GM18867 (cell line): Measurements from ENCODE around the gene AGBL1.

Experiments used
- ATAC-seq: cut with Tn5 transposase; IDR thresholded peaks from one replicate; pipeline ENCODE4 v1.9.1; 2021; ENCODE audit warnings: mild to moderate bottlenecking, moderate library complexity; ENCODE audit not compliant: unreplicated experiment

The AGBL1 gene

GRCh38 chr15:86677278-86677677 is 597.6 kb downstream of the AGBL1 start:
- no peak for ATAC-seq

GRCh38 chr15:86685263-86685662 is 605.6 kb downstream of the AGBL1 start:
- no peak for ATAC-seq

- ATAC-seq, result no peak
Observed at GRCh38 chr15:86689006-86689405, 609.3 kb downstream of the AGBL1 start.

DNA sequence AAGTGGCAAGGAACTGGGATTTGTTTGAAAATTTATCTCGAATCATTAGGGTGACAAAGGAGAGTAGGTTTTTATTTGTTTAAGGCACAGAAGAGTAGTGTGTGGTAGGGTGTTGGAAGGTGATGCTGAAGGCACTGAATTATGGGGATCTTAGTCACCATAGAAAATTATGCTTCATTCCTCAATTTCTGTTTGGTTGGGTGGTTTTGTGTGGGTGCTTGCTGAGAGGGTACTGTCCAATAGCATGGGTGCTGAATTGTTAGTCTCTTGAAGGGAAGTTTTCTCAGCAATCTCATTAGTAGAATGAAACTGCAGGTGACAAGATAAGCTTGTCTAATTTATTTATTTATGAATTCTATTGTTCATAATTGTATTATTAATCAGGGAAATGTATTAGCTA is 610.9 kb downstream of the AGBL1 start:
- ATAC-seq, result no peak

GRCh38 chr15:86691091-86691663 is 611.5 kb downstream of the AGBL1 start:
- no peak for ATAC-seq

GRCh38 chr15:86700864-86701610 is 621.4 kb downstream of the AGBL1 start:
- ATAC-seq, result no peak

DNA sequence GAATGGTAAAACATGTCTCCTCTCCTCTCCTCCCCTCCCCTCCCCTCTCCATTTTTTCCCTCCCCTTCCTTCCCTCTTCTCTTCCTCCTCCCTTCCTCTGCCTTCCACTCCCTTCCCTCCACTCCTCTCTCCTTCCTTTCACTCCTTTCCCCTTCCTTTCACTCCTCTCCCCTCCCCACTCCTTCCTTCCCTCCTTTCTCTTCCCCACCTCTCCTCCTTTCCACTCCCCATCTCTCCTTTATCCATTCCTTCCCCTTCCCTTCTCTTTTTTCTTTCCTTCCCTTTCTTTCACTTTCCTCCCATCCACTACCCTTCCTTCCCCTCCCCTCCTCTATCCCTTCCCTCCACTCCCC is 621.9 kb downstream of the AGBL1 start:
- ATAC-seq, result no peak

DNA sequence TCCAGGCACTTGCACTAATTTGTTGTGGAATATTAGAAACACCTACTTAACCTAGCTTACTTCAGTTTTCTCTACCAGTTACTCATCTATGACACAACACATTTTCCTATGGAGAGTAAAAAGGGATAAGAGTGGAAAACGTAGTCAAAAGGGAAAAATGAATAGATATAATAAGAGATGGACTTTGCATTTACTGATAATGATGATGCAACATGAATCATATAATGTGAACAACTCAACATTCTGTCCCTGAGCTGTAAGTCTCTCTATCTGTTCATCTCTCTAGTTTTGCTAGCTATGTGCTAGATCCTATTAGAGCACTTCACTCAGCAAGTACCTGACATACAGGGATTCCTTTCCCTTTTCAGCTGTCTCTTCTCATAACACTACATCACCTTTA is 627.1 kb downstream of the AGBL1 start:
- ATAC-seq, result no peak

GRCh38 chr15:86711476-86711875 is 631.8 kb downstream of the AGBL1 start:
- ATAC-seq, result no peak

DNA sequence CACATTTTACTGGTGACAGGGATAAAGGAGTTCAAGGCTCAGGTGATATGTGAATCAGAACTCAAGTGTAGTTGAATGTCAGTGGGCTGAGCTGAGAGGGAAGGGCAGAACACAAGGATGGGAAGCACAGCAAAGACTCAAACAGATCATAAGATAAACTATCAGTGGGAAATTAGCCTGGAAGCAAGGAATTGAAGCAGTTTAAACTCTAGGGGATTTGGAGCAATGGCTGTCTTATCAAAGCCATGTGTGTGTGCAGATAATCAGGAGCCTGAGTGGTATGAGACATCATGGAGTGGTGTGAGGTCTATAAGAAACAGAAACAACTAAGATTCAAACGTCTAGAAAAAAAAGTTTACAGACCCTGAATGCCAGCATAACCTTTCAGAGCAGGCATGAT is 634.6 kb downstream of the AGBL1 start:
- ATAC-seq, result no peak

DNA sequence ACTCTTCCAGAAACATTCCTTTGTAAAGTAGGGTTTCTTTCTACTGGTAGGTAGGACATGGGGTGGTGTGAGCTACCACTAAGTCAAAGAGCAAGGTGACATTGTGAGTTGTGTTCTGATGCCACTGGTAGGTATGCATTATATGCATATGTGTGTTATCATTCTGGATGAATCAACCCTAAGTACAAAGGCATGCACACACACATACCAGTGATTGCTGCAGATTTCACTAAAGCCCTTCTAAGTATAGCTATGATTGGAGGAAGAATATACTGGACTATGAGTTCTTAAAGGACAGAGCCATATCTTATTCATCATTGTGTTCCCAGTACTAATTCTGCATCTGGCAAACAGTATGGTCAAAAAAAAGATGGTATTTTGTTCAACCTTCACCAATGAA is 646.0 kb downstream of the AGBL1 start:
- no peak for ATAC-seq

GRCh38 chr15:86735247-86736040 is 655.8 kb downstream of the AGBL1 start:
- ATAC-seq, result no peak

DNA sequence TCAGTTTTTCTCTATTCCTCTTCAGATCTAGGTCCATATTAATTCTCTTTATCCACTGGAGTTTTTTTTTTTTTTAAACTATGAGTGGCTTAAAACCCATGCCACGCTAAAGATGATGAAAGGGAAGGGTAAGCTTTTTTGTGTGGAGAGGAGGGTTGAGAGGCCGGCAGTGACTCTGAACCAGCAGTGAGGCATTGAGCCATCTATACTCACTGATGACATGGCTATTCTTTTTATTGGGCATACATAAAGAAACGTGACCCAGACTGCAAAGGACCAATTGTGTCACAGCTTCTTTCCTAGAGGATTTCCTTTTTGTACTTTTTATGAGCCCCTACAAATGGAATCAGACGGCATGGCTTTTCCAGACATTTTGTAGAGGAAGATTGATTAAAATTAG is 662.2 kb downstream of the AGBL1 start:
- no peak for ATAC-seq

- ATAC-seq, result peak; percentile 43
Observed at GRCh38 chr15:86743283-86743903, 663.7 kb downstream of the AGBL1 start.

- ATAC-seq, result no peak
Observed at GRCh38 chr15:86744198-86744780, 664.6 kb downstream of the AGBL1 start.

GRCh38 chr15:86751116-86751515 is 671.4 kb downstream of the AGBL1 start:
- ATAC-seq, result no peak

DNA sequence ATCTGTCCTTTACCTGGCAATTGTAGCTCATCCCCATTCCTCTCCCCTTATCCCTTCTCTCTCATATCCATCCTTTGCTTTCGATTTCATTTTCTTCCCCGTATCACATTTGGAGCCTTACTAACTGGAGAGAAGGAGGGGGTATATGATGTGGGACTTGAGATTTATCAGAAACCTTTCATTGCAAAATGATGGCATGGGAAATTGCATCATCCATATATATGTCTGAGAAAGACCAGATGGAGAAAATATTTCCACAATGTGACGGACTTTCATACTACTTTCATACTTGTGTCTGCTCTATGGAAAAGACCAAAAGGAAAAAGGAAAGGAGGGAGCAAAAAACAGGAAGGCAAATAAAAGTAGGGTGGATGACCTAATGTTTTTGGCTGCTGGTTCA is 675.2 kb downstream of the AGBL1 start:
- ATAC-seq, result no peak

GRCh38 chr15:86756688-86757087 is 677.0 kb downstream of the AGBL1 start:
- ATAC-seq, result no peak

- ATAC-seq, result no peak
Observed at GRCh38 chr15:86759800-86760523, 680.3 kb downstream of the AGBL1 start.

DNA sequence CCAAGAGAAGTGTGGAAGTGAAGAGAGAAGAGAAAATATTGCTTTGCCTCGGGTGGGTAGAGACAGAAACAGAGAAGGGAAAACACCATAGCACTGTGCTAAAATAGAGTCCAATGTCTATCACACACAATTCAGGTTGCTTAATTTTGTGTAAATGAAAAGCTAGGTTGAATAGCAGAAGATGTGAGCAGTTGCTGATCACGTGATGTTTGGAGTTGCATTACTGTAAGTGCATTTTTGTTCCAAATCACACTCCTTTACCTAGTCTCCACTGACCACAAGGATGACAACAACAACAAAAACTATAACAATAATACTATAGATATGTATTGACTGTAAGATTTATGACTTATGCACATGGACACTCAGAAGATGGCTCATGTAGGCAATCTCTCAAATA is 683.2 kb downstream of the AGBL1 start:
- no peak for ATAC-seq

DNA sequence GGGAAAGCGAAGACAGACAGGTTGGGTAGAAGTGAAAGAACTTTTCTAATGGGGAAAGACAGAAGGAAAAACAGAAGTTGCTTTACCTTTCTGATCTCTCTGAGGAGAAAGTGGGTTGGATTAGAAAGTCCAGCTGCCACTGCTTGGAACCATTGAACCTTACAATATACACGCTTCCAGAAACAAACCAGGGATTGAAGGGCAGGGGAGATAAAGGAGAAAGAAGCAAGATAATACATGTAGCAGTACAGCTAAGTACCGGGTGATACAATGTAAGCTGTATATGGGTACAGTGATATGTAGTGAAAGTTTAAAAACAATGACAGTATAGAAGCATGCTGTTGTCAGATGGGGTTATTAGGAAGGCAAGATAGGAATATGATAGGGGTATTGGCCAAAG is 684.4 kb downstream of the AGBL1 start:
- ATAC-seq, result no peak
